GM12892 (cell line): ENCODE data around the gene SNX20.

Source experiments
- POLR2AphosphoS5 ChIP-seq: IDR thresholded peaks from 2 replicates; pipeline ENCODE4 v1.6.1; 2011; ENCODE audit warnings: low read depth, low read length, control low read depth
- TAF1 ChIP-seq: IDR thresholded peaks from 2 replicates; pipeline ENCODE4 v1.6.1; 2011; ENCODE audit warnings: low read depth, mild to moderate bottlenecking, control low read depth, low read length, borderline replicate concordance

DNA sequence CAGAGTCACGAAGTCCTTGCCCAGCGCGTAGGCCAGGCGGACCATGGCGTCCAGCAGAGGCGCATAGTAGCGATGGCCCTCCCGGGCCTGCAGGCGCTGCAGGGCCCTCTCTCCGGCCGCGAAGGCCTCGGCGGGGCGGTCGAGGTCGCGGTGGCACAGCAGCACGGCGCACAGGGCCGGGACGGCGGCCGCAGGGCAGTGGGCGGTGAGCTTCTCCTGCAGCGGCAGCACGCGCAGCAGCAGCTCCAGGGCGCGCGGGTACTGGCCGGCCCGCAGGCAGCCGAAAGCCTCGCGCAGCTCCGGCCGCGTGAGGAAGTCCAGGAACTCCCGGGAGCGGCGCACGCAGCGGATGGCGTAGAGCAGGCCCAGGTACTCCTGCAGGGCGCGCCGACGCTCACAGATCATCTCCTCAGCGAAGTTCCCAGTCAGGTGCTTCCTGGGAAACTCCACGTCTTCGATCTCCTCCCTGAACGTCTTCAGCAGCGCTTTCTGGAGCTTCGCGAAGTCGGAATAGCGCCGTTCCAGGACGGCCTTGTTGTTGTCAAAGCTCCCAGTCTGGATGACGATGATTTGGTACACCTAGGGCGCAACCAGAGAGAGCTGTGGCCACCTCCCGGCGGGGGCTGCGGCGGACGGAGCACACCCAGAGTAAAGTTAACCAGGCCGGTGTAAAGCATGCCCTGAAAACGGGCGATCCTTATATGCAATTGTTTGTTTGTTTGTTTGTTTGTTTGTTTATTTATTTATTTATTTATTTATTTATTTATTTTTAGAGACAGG lies 7.4 kb downstream of the SNX20 start:
- no peak for TF ChIP-seq POLR2AphosphoS5
- TF ChIP-seq TAF1 = no peak
